GM10266 (cell line): ENCODE results near the gene KRT13.

Experiments
- DNase-seq: peaks from one replicate; pipeline ENCODE4 v3.0.0; 2012; ENCODE audit errors: extremely low spot score
- CTCF ChIP-seq: IDR thresholded peaks from 2 replicates; pipeline ENCODE4 v1.5.1; 2012; ENCODE audit warnings: mild to moderate bottlenecking, low read depth; ENCODE audit not compliant: control insufficient read depth, insufficient read depth; ENCODE audit errors: missing control alignments

The KRT13 gene

GRCh38 chr17:41542357-41542756, 36.9 kb upstream of the KRT13 start:
- no peak for TF ChIP-seq CTCF
- DNase-seq, result no peak

GRCh38 chr17:41540921-41541625, 35.7 kb upstream of the KRT13 start:
- DNase-seq, result no peak

GRCh38 chr17:41539979-41540701, 34.7 kb upstream of the KRT13 start:
- TF ChIP-seq CTCF, result no peak
- no peak for DNase-seq

More at GRCh38 chr17:41540921-41541625, 35.7 kb upstream of the KRT13 start:
- TF ChIP-seq CTCF, result no peak

- TF ChIP-seq CTCF, result no peak
- no peak for DNase-seq
These were observed 33.7 kb upstream of the KRT13 start for GRCh38 chr17:41539071-41539492.

GRCh38 chr17:41538565-41538991, 33.2 kb upstream of the KRT13 start:
- no peak for TF ChIP-seq CTCF
- DNase-seq, result no peak

- DNase-seq, result no peak
- TF ChIP-seq CTCF, result no peak
These were observed 32.6 kb upstream of the KRT13 start for GRCh38 chr17:41537990-41538389.

GRCh38 chr17:41537614-41537954, 32.2 kb upstream of the KRT13 start:
- no peak for DNase-seq
- TF ChIP-seq CTCF, result no peak
